HFFc6 (cell line): ENCODE data around the gene PCNA. TPM values are rescaled to one million over a fixed set of nuclear protein-coding genes. Genes with fewer than 3 reads are reported as not detected.

Experiments
- DNase-seq: peaks from one replicate; pipeline ENCODE4 v3.0.0-alpha.2; 2018
- H3K27ac Mint-ChIP-seq: 2 replicates; pipeline ENCODE4 v1.8.0; 2020; ENCODE audit warnings: mild to moderate bottlenecking, mixed read lengths
- H3K27me3 Mint-ChIP-seq: 2 replicates; pipeline ENCODE4 v1.8.0; 2021; ENCODE audit warnings: mild to moderate bottlenecking, moderate library complexity, mixed read lengths; ENCODE audit not compliant: insufficient read depth
- H3K36me3 Mint-ChIP-seq: 2 replicates; pipeline ENCODE4 v1.8.0; 2021; ENCODE audit warnings: low read depth, mixed read lengths
- H3K4me1 Mint-ChIP-seq: 2 replicates; pipeline ENCODE4 v1.8.0; 2020; ENCODE audit warnings: low read depth, mixed read lengths
- H3K4me3 Mint-ChIP-seq: 2 replicates; pipeline ENCODE4 v1.8.0; 2020; ENCODE audit warnings: mild to moderate bottlenecking, moderate library complexity, mixed read lengths
- H3K9me3 Mint-ChIP-seq: 2 replicates; pipeline ENCODE4 v1.8.0; 2020; ENCODE audit warnings: mild to moderate bottlenecking, mixed read lengths
- CTCF ChIP-seq: fragments of 200-600 bp; sonication (generic); IDR thresholded peaks from 2 replicates; pipeline ENCODE4 v1.5.0; 2021; ENCODE audit warnings: antibody characterized with exemption, mild to moderate bottlenecking
- long read RNA-seq: library from polyadenylated mRNA; unstranded; transcript quantifications from one replicate; pipeline ENCODE4 v2.0.0, GENCODE V29; 2019
- total RNA-seq, 6 experiments: library from RNA; stranded (reverse); fragmentation: NEBNext Ultra II Directional; extraction: Animal tissue kit (Norgen Biotek cat#: 25700); gene quantifications; 2 replicates in 1 of 6; 3 replicates in 5 of 6; pipeline ENCODE4 v1.2.3, GENCODE V29; 2021

Gene PCNA
- 100 to 1,000 TPM; 104 to 172 (median 152) TPM for total RNA-seq
- long read RNA-seq, transcript PCNA-201 (6 exons, 1,344 nt), result major isoform, 74 of 86 reads
- long read RNA-seq, partial matches to known transcripts, result 7 of 86 reads
- long read RNA-seq, other reads (novel, unspliced or antisense), result 1 of 86 reads

GRCh38 chr20:5119435-5120184, at the start of gene PCNA:
Gene PCNA (minus strand): TSS chr20:5119958. CDS start chr20:5119798, 160 bp downstream.
- H3K4me1 Mint-ChIP-seq, result peaks cover 48% of the 10 kb centered on the region
- peak within 1 kb of the TSS; percentile 96 for H3K4me3 Mint-ChIP-seq
- peaks cover 3% of the 10 kb centered on the region; the same call in 1 of the 2 replicates for H3K27me3 Mint-ChIP-seq
- H3K36me3 Mint-ChIP-seq, result peaks cover 28% of the 10 kb centered on the region
- DNase-seq, result peak; percentile 93
- H3K27ac Mint-ChIP-seq, result peak within 1 kb of the TSS; percentile 97
- TF ChIP-seq CTCF, result peak; percentile 66
- H3K9me3 Mint-ChIP-seq, result no peaks in the 10 kb centered on the region

- H3K9me3 Mint-ChIP-seq, result no peaks in the 10 kb centered on the region
- H3K27me3 Mint-ChIP-seq, result no peaks in the 10 kb centered on the region; the same call in none of the 2 replicates
- TF ChIP-seq CTCF, result no peak
- no peaks in the 10 kb centered on the region for H3K36me3 Mint-ChIP-seq
- peak; percentile 27 for DNase-seq
- peaks cover 17% of the 10 kb centered on the region for H3K4me1 Mint-ChIP-seq
- peak overlapping the region; percentile 74 for H3K27ac Mint-ChIP-seq
- H3K4me3 Mint-ChIP-seq, result peak overlapping the region; percentile 54
Measured at GRCh38 chr20:5168651-5169396, 49.1 kb upstream of the PCNA start.

- peak; percentile 41; the same call in 1 of the 2 replicates for TF ChIP-seq CTCF
- H3K27ac Mint-ChIP-seq, result no peak overlapping the region
Measured at GRCh38 chr20:5164645-5165625, 45.2 kb upstream of the PCNA start.

GRCh38 chr20:5161536-5162164, 41.9 kb upstream of the PCNA start:
- Mint-ChIP-seq H3K27me3 (no peaks in the 10 kb centered on the region; the same call in none of the 2 replicates), H3K4me3 (no peak overlapping the region), H3K4me1 (peaks cover 31% of the 10 kb centered on the region), H3K27ac (no peak overlapping the region), H3K9me3 (no peaks in the 10 kb centered on the region), H3K36me3 (peaks cover 9% of the 10 kb centered on the region; the same call in 1 of the 2 replicates)
- no peak for TF ChIP-seq CTCF
- DNase-seq, result no peak

More at GRCh38 chr20:5164645-5165625, 45.2 kb upstream of the PCNA start:
- DNase-seq, result no peak
- H3K9me3 Mint-ChIP-seq, result no peaks in the 10 kb centered on the region
- H3K4me3 Mint-ChIP-seq, result no peak overlapping the region
- H3K36me3 Mint-ChIP-seq, result peaks cover 9% of the 10 kb centered on the region; the same call in 1 of the 2 replicates
- H3K4me1 Mint-ChIP-seq, result peaks cover 32% of the 10 kb centered on the region
- no peaks in the 10 kb centered on the region; the same call in none of the 2 replicates for H3K27me3 Mint-ChIP-seq
